ENCODE measurements around the gene GP1BB. TPM values are rescaled to one million over a fixed set of nuclear protein-coding genes. Genes with fewer than 3 reads are reported as not detected.

Gene GP1BB
- total RNA-seq, 1 experiment from 2014 or later = 4.3 TPM

DNA sequence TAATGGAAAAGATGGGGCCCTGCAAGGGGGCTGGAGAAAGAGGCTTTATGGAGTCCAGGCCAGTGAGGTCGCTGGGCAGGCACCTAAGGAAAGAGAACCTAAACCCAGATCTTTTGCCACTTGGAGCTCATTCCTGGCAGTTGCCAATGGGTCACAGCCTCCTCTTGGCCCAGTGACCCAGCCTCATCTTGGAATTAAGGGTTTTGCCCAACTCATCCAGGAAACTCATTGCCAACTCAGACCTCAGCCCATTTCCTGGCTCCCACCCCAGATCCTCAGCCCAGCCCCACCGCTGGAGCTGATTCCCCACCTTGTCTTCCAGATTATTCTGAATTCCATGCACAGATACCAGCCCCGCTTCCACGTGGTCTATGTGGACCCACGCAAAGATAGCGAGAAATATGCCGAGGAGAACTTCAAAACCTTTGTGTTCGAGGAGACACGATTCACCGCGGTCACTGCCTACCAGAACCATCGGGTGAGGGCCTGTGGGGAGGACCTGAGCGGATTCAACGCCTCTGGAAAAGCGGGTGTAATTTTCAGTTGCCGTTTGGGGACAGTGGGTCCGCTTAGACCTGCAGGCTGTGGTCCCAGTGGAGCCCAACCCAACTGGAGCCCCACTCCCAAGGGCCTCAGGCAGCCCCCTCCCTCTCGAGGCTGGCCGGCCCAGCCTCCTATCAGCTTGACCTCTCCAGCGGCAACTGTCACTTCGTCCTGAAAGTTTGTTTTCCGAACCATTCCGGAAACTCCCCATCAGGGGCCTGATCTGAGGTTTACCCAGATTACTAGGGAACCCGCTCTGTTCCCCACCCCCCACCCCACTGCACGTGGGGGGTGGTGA lies 41.5 kb downstream of the GP1BB start (continued):
- TF ChIP-seq, protein P1, sequence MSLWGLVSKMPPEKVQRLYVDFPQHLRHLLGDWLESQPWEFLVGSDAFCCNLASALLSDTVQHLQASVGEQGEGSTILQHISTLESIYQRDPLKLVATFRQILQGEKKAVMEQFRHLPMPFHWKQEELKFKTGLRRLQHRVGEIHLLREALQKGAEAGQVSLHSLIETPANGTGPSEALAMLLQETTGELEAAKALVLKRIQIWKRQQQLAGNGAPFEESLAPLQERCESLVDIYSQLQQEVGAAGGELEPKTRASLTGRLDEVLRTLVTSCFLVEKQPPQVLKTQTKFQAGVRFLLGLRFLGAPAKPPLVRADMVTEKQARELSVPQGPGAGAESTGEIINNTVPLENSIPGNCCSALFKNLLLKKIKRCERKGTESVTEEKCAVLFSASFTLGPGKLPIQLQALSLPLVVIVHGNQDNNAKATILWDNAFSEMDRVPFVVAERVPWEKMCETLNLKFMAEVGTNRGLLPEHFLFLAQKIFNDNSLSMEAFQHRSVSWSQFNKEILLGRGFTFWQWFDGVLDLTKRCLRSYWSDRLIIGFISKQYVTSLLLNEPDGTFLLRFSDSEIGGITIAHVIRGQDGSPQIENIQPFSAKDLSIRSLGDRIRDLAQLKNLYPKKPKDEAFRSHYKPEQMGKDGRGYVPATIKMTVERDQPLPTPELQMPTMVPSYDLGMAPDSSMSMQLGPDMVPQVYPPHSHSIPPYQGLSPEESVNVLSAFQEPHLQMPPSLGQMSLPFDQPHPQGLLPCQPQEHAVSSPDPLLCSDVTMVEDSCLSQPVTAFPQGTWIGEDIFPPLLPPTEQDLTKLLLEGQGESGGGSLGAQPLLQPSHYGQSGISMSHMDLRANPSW (CRISPR knock-in tag; conservative IDR thresholded peaks at IDR 0.05; ENCODE audit: low read depth) = no peak
- TF ChIP-seq RELA (CRISPR knock-in tag; IDR thresholded peaks at IDR 0.05; ENCODE audit: borderline replicate concordance) (no peak), EMX1 (CRISPR knock-in tag; IDR thresholded peaks at IDR 0.05) (no peak), ZNF317 (CRISPR knock-in tag; IDR thresholded peaks at IDR 0.05; ENCODE audit: borderline replicate concordance, low read depth) (no peak), CBFB (CRISPR knock-in tag; IDR thresholded peaks at IDR 0.05; ENCODE audit: low read depth) (no peak)
- TF ChIP-seq, protein P2, sequence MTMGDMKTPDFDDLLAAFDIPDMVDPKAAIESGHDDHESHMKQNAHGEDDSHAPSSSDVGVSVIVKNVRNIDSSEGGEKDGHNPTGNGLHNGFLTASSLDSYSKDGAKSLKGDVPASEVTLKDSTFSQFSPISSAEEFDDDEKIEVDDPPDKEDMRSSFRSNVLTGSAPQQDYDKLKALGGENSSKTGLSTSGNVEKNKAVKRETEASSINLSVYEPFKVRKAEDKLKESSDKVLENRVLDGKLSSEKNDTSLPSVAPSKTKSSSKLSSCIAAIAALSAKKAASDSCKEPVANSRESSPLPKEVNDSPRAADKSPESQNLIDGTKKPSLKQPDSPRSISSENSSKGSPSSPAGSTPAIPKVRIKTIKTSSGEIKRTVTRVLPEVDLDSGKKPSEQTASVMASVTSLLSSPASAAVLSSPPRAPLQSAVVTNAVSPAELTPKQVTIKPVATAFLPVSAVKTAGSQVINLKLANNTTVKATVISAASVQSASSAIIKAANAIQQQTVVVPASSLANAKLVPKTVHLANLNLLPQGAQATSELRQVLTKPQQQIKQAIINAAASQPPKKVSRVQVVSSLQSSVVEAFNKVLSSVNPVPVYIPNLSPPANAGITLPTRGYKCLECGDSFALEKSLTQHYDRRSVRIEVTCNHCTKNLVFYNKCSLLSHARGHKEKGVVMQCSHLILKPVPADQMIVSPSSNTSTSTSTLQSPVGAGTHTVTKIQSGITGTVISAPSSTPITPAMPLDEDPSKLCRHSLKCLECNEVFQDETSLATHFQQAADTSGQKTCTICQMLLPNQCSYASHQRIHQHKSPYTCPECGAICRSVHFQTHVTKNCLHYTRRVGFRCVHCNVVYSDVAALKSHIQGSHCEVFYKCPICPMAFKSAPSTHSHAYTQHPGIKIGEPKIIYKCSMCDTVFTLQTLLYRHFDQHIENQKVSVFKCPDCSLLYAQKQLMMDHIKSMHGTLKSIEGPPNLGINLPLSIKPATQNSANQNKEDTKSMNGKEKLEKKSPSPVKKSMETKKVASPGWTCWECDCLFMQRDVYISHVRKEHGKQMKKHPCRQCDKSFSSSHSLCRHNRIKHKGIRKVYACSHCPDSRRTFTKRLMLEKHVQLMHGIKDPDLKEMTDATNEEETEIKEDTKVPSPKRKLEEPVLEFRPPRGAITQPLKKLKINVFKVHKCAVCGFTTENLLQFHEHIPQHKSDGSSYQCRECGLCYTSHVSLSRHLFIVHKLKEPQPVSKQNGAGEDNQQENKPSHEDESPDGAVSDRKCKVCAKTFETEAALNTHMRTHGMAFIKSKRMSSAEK (CRISPR knock-in tag; IDR thresholded peaks at IDR 0.05; ENCODE audit: borderline replicate concordance) = no peak

DNA sequence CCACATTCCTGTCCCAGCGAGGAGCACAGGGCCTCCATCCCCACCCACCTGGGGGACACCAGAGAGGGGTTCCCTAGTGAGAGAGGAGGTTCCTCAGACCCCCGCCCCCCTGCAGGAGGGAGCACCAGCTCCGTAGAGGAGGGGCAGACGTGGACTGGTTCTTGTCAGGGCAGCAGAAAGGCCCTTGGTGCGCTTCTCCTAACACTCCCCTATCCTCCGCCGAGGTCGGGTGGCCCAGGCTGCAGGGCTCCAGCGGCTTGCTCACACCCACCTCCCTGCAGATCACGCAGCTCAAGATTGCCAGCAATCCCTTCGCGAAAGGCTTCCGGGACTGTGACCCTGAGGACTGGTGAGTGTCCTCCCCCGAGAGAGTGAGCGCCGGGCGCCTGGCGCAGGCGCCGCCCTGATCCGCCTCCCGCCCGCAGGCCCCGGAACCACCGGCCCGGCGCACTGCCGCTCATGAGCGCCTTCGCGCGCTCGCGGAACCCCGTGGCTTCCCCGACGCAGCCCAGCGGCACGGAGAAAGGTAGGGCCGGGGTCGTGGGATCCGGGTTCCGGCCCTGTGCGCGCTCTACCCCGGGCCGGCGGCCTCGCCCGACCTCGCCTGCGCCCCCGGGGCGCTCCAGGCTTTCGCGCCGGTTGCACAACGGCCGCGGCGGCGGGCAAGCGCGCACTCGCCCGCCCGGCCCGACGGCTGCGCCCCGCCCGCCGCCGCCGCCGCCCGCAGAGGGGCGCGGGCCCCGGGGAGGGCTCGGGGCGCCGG lies 42.3 kb downstream of the GP1BB start:
- no peak overlapping the region for H3K27ac Mint-ChIP-seq
- H3K27me3 Mint-ChIP-seq (ENCODE audit: low read depth) = peaks cover 87% of the 10 kb centered on the region
- ATAC-seq = peak; percentile 10
- CTCF ChIA-PET = interaction anchor here (1.4 to 5.4 kb wide), 8 partner anchors 11 to 144 kb away, joined by 3 to 44 read pairs (median 5); partner anchors contain the start of gene GP1BB
- TF ChIP-seq ZNF423 (CRISPR knock-in tag; IDR thresholded peaks at IDR 0.05) (0 out of 2 replicates have a peak, but pooled peaks have one; percentile 27), ZNF263 (CRISPR knock-in tag; IDR thresholded peaks at IDR 0.05; ENCODE audit: low read depth) (peak; percentile 74; the same call in 1 of the 2 replicates), RORB (CRISPR knock-in tag; IDR thresholded peaks at IDR 0.05) (no peak), TP53 (CRISPR knock-in tag; IDR thresholded peaks at IDR 0.05) (no peak)
- TF ChIP-seq, protein P3, sequence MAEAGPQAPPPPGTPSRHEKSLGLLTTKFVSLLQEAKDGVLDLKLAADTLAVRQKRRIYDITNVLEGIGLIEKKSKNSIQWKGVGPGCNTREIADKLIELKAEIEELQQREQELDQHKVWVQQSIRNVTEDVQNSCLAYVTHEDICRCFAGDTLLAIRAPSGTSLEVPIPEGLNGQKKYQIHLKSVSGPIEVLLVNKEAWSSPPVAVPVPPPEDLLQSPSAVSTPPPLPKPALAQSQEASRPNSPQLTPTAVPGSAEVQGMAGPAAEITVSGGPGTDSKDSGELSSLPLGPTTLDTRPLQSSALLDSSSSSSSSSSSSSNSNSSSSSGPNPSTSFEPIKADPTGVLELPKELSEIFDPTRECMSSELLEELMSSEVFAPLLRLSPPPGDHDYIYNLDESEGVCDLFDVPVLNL (CRISPR knock-in tag; IDR thresholded peaks at IDR 0.05; ENCODE audit: borderline replicate concordance, low read depth) = no peak
- TF ChIP-seq, protein P4, sequence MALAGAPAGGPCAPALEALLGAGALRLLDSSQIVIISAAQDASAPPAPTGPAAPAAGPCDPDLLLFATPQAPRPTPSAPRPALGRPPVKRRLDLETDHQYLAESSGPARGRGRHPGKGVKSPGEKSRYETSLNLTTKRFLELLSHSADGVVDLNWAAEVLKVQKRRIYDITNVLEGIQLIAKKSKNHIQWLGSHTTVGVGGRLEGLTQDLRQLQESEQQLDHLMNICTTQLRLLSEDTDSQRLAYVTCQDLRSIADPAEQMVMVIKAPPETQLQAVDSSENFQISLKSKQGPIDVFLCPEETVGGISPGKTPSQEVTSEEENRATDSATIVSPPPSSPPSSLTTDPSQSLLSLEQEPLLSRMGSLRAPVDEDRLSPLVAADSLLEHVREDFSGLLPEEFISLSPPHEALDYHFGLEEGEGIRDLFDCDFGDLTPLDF (CRISPR knock-in tag; IDR thresholded peaks at IDR 0.05) = no peak
- no peaks in the 10 kb centered on the region for H3K9me3 Mint-ChIP-seq
- H3K4me3 Mint-ChIP-seq = peak overlapping the region; percentile 60
- DNase-seq (ENCODE audit: low spot score) = peak; percentile 48
- H3K4me1 Mint-ChIP-seq = peaks cover 30% of the 10 kb centered on the region
- no peaks in the 10 kb centered on the region for H3K36me3 Mint-ChIP-seq
- POLR2A ChIA-PET = interaction anchor here (0.6 to 1.3 kb wide), 2 partner anchors 10 to 46 kb away, joined by 3 read pairs; no protein-coding TSS in a partner anchor

All from WTC11 (cell line).